Activated CD4-positive, alpha-beta T cell treated with anti-CD3 and anti-CD28 coated beads for 24 hours (primary cell): ENCODE measurements around the gene LRRC4B.
A peak's percentile ranks its signal among the peaks of the same experiment; 100 is the strongest.

Experiments used
- DNase-seq, 2 donors: peaks; one replicate each; pipeline ENCODE4 v3.0.0-alpha.2; 2020; ENCODE audit warnings: low read depth in 2 of 2

The LRRC4B gene

GRCh38 chr19:50570997-50571396, 2.8 kb upstream of the LRRC4B start:
- DNase-seq = no peak

GRCh38 chr19:50569938-50570540, 1.8 kb upstream of the LRRC4B start:
- DNase-seq = no peak

GRCh38 chr19:50568728-50569698, 778 bp upstream of the LRRC4B start:
- no peak for DNase-seq

- DNase-seq = no peak
These were observed 988 bp downstream of the LRRC4B start for GRCh38 chr19:50567052-50567841.

GRCh38 chr19:50565984-50566903, 2.0 kb downstream of the LRRC4B start:
- peak; percentile 18 to 22 for DNase-seq

- DNase-seq = no peak
These were observed 3.8 kb downstream of the LRRC4B start for GRCh38 chr19:50564229-50565105.

GRCh38 chr19:50563597-50563996, 4.6 kb downstream of the LRRC4B start:
- DNase-seq = no peak

- DNase-seq = no peak
These were observed 5.2 kb downstream of the LRRC4B start for GRCh38 chr19:50562996-50563395.

- DNase-seq = no peak
These were observed 5.9 kb downstream of the LRRC4B start for GRCh38 chr19:50562329-50562728.

- DNase-seq = no peak
These were observed 8.6 kb downstream of the LRRC4B start for GRCh38 chr19:50559636-50560035.

GRCh38 chr19:50558449-50558848, 9.8 kb downstream of the LRRC4B start:
- DNase-seq = no peak

GRCh38 chr19:50558039-50558438, 10.2 kb downstream of the LRRC4B start:
- DNase-seq = no peak

- DNase-seq = no peak
These were observed 11.1 kb downstream of the LRRC4B start for GRCh38 chr19:50557009-50557613.

GRCh38 chr19:50556282-50557008, 11.8 kb downstream of the LRRC4B start:
- peak; percentile 64 to 83 for DNase-seq

GRCh38 chr19:50555450-50556281, 12.6 kb downstream of the LRRC4B start:
- DNase-seq = no peak

GRCh38 chr19:50555033-50555432, 13.2 kb downstream of the LRRC4B start:
- no peak for DNase-seq

- no peak for DNase-seq
These were observed 14.0 kb downstream of the LRRC4B start for GRCh38 chr19:50554212-50554611.

GRCh38 chr19:50553134-50553703, 15.0 kb downstream of the LRRC4B start:
- no peak for DNase-seq
